G401.6 (cell line): Measurements from ENCODE around the gene NT5DC3.
"Not testable (repeated sequence)": the region's sequence is repeated elsewhere in the genome, so short reads cannot be mapped to it uniquely, and the experiment has no call there.

Source experiments
- FAIRE-seq: peaks from 2 replicates; lab custom pipeline; 2012; peaks lifted over from hg19 to GRCh38; lab: Jason Lieb, UNC

Gene NT5DC3

GRCh38 chr12:103855036-103855712 lies 14.1 kb upstream of the NT5DC3 start:
- no peak for FAIRE-seq

- FAIRE-seq: no peak
Observed at GRCh38 chr12:103854372-103854973, 13.4 kb upstream of the NT5DC3 start.

- FAIRE-seq: no peak
Observed at GRCh38 chr12:103852498-103852997, 11.5 kb upstream of the NT5DC3 start.

- FAIRE-seq: no peak
Observed at GRCh38 chr12:103851127-103851526, 10.1 kb upstream of the NT5DC3 start.

- no peak for FAIRE-seq
Observed at GRCh38 chr12:103850429-103850828, 9.4 kb upstream of the NT5DC3 start.

GRCh38 chr12:103848917-103849491 lies 8.0 kb upstream of the NT5DC3 start:
- no peak for FAIRE-seq

- no peak for FAIRE-seq
Observed at GRCh38 chr12:103848143-103848542, 7.1 kb upstream of the NT5DC3 start.

GRCh38 chr12:103846415-103846814 lies 5.4 kb upstream of the NT5DC3 start:
- no peak for FAIRE-seq

GRCh38 chr12:103844305-103844704 lies 3.3 kb upstream of the NT5DC3 start:
- no peak for FAIRE-seq

- peak; percentile 19 for FAIRE-seq
Observed at GRCh38 chr12:103841690-103842584, 903 bp upstream of the NT5DC3 start.

GRCh38 chr12:103840462-103840875 lies 565 bp downstream of the NT5DC3 start:
- no peak for FAIRE-seq

- FAIRE-seq: no peak
Observed at GRCh38 chr12:103839609-103840461, 1.2 kb downstream of the NT5DC3 start.

GRCh38 chr12:103839103-103839502 lies 1.9 kb downstream of the NT5DC3 start:
- no peak for FAIRE-seq

- no peak for FAIRE-seq
Observed at GRCh38 chr12:103838254-103838914, 2.6 kb downstream of the NT5DC3 start.

GRCh38 chr12:103836345-103836744 lies 4.7 kb downstream of the NT5DC3 start:
- FAIRE-seq: no peak

- not testable (repeated sequence) for FAIRE-seq
Observed at GRCh38 chr12:103835747-103836335, 5.2 kb downstream of the NT5DC3 start.

GRCh38 chr12:103834942-103835341 lies 6.1 kb downstream of the NT5DC3 start:
- no peak for FAIRE-seq

GRCh38 chr12:103833891-103834290 lies 7.1 kb downstream of the NT5DC3 start:
- FAIRE-seq: no peak

GRCh38 chr12:103833095-103833775 lies 7.8 kb downstream of the NT5DC3 start:
- no peak for FAIRE-seq
